NCI-H2029 treated with DMSO at 0.1 percent for 48 hours (cell line): ENCODE measurements around the gene SWI5.
"Not testable (repeated sequence)": the region's sequence is repeated elsewhere in the genome, so short reads cannot be mapped to it uniquely, and the experiment has no call there.

Source experiments
- DNase-seq: peaks from one replicate; lab custom pipeline; 2025; lab: John Stamatoyannopoulos, UW

SWI5 gene

DNA sequence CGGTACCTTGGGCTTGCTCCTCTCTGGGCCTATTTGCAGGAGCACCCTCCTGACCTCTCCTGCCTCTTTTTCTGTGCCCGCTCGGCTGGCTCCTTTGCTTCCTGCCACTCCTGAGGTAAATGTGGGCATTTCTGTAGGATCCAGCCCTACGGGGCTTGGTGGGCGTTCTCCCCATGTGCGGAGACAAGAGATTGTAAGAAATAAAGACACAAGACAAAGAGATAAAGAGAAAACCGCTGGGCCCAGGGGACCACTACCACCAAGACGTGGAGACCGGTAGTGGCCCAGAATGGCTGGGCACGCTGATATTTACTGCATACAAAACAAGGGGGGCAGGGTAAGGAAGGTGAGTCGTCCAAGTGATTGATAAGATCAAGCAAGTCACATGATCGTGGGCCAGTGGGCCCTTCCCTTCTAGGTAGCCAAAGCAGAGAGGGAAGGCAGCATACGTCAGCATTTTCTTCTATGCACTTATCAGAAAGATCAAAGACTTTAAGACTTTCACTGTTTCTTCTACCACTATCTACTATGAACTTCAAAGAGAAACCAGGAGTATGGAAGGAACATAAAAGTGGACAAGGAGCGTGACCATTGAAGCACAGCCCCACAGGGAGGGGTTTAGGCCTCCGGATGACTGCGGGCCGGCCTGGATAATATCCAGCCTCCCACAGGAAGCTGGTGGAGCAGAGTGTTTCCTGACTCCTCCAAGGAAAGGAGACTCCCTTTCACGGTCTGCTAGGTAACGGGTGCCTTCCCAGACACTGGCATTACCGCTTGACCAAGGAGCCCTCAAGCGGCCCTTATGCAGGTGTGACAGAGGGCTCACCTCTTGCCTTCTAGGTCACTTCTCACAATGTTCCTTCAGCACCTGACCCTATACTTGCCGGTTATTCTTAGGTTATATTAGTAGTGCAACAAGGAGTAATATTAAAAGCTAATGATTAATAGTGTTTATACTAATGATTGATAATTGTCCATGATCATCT, 3.3 kb downstream of the SWI5 start:
- not testable (repeated sequence) for DNase-seq

DNA sequence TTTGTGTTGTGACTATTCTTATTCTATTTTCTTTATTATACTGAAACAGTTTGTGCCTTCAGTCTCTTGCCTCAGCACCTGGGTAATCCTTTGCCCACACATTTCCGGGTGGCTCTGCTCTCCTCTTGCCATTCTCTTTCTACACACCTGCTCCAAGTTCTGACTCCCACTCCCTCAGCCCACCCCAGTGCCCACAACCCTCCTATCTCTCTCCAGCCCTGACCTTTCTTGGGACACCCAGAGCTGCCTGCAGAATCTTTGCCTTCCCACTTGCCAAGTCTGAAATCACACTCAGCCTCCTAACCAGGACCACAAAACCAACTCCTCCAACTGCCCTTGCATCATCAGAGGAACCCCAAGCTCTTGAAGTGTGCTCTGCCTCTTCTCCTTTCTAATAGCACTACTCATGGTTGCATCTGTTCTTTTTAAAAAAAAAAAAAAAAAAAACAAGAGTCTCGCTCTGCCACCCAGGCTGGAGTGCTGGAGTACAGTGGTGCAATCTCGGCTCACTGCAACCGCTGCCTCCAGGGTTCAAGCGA, 4.1 kb downstream of the SWI5 start:
- DNase-seq: no peak

DNA sequence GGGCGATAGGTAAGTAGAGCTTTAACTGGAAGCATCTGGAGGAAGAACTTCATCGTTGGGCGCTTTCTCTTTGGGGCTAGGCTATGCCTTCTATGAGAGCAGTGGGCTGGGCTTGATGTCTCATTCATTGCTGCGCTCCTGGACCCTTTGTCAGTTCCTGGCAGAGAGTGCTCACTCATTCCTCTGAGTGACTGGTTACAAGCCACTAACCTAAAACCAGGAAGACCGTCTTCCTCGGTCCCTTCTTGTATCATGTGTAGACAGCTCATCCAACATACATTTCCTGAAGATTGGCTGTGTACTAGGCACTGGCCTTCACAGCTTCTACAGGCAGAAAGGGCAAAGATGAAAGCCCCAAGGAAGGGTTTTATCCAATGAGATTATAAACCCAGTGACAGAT, 6.4 kb downstream of the SWI5 start:
- DNase-seq: no peak

DNA sequence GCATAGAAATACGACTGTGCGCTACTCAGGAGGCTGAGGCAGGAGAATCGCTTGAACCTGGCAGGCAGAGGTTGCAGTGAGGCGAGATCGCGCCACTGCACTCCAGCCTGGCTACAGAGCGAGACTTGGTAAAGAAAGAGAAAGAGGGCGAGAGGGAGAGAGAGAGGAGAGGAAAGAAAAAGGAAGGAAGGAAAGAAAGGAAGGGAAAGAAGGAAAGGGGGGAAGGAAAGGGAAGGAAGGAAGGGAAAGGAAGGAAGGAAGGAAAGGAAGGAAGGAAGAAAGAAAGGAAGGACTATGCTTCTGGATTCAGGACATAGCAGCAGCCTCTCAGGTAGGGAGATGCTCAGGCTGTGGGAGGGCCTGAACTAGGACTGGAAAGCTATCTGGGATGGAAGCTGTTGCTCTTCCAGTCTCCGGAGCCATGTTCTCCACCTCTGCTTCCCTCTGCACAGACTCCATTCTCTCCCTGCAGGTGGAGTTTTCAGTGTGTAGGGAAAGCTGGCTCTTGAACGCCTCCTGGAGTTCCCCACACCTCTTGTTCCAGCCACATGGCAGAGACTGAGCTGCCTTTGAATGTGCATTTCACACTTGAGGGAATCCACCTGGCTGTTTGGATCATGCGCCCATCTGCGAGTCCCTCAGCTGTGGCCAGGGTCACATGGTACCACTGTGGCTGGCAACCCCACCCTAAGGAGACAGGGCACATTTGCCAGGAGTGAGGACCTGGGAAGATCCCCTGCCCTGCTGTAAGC, 9.1 kb downstream of the SWI5 start:
- no peak for DNase-seq

DNA sequence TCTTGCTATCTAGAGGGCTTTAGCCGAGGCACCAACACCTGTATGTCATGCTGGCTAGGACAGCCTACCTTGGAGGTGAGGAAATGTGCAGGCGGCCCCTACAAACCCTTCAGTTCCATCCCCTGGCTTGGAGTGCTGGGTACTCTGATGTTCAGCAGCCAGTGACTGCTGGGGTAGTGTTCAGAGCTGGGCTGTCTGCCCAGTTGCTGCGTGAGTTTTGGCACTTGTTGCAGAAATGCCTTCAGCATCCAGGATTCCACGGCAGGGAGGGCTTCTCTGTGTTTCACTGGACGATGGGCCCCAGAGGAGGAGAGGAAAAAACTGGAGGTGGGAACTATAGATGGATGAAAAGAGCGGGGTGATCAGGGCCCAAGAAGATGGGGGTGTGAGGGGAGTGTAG, 10.4 kb downstream of the SWI5 start:
- peak; percentile 14 for DNase-seq

DNA sequence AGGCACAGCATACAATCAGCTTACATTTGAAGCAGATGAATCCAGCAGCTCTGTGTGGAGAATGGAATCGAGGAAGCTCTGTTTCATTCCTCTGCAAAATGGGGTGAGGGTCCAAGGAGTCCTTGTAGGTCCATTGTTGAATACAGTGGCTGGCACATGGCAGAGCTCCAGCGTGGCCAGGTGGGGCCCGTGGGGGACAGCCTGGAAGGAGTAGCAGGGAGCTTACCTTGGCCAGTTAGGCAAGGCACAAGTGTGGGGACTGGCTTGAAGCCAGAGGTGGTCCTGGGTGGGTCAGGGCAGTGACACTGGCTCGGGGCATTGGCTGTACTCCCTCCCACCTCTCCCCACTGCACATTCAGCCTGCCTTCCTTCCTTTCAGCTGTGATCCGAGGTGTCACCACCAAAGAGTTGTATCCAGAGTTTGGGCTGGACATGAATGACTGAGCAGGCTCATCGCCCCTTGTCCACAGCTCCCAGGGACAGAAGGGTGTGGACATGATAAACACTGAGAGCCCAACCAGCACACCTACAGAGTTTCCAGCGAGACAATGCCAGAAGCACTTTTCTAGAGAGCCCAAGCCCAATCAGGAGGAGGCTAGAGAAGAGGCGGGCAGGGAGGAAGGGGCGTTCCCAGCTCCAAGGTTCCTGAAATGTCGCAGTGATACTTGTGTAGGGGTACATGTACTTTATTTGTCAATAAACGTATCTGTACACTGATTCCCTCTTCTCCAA, 12.4 kb downstream of the SWI5 start:
- no peak for DNase-seq

DNA sequence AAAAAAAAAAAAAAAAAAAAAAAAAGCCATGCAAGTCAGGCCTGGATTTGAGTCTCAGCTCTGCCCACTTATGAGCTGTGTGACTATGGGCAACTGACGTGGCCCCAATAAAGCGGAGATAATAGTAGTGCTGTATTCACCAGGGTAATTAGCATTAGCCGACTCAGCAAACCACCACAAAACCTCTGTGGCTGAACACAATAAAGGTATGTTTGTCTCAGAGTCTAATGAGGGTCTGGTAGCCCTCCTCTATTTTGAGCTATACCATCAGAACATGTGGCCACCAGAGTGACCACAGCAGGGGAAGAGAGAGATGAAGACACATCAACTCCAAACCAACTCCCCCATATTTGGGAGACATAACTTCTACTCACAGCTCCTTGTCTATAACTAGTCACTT, 15.9 kb downstream of the SWI5 start:
- no peak for DNase-seq

DNA sequence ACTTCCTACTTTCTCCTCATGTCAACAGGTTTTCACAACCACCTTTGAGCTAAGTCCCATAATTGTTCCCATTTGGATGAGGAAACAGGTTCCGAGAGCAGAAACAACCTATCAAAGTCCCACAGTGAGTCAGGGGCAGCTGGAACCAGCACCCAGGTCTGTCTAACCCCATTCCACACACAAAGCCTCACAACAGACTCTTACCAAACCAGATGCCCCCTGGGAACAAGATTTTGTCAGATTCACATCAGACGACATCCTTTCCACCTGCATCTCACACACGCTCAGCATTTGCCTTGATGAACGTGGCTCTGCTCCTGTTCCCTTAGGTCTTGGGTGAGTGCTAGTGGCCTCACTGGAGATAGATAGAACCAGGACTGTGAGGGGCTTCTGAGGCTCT, 17.0 kb downstream of the SWI5 start:
- DNase-seq: no peak

DNA sequence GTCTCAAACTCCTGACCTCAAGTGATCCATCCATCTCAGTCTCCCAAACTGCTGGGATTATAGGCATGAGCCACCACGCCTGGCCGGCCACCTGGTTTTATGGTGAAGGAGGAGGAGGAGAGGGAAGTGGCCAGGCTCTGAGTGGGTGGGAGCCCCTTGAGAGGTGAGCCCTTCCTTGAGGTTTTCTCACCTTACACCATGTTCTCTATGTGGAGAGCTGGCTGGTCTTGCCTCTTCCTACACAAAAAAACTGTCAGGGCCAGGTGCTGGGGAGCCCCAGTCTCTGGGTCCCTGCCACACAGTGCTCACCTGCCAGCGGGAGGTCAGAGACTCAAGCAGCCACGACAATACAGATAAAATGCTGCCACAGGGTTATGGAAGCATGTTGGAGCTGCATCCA, 18.1 kb downstream of the SWI5 start:
- DNase-seq: no peak

DNA sequence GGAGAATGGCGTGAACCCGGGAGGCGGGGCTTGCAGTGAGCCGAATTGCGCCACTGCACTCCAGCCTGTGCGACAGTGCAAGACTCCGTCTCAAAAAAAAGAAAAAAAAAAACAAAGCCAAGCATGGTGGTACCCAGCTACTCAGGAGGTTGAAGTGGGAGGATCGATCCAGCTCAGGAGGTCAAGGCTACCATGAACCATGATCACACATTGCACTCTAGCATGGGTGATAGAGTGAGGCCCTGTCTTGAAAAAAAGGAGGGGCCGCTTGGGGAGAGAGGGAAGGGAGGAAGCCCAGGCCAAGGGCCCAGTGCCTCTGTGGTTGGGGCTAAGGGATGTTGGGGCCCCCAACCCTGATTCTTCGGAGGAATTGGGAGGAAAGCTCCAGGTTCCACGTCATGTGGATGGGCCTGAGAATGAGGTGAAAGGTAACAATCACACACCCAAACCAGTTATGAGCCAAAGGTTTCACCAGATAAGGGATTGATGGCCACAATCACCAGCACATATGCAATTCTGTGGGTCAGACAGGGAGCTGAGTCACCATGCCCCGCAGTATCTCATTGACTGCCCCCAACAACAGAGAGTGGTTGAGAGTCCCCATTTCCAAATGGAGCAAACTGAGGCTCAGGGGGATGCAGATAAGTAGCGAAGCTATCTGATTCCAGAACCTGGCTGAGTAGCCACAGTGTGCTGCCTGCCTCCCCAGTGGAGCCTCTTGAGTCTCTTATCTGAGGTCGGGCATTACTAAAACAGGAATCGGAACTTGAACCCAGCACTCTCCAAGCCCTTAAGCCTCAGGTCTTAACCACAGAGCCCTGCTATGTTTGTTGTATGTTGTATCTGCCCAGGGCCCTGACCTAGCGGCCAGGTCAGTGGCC, 20.5 kb downstream of the SWI5 start:
- DNase-seq: no peak

DNA sequence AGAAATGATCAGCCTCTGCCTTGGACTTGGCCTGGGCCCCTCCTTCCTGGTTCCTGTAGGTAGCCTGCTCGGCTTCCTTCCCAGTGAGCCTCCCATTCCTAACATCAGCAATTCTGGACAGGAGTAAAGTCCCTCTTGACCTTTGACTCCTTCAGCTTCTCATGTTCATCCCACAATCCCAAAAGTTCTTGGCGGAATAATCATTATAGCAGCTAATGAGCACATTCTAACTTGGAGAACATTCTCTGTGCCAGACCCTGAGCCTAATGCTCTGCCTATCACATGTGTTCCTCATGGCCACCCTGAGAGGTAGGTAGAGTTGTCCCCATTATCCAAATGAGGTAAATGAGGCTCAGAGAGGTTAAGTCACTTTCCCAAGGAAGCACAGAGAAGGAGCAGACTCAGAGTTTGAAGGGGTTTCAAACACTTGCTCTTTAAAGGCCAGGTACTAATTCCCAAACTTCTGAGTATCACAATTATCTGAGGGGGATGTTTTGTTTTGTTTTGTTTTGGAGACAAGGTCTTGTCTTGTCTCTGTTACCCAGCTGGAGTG, 21.2 kb downstream of the SWI5 start:
- DNase-seq: no peak

DNA sequence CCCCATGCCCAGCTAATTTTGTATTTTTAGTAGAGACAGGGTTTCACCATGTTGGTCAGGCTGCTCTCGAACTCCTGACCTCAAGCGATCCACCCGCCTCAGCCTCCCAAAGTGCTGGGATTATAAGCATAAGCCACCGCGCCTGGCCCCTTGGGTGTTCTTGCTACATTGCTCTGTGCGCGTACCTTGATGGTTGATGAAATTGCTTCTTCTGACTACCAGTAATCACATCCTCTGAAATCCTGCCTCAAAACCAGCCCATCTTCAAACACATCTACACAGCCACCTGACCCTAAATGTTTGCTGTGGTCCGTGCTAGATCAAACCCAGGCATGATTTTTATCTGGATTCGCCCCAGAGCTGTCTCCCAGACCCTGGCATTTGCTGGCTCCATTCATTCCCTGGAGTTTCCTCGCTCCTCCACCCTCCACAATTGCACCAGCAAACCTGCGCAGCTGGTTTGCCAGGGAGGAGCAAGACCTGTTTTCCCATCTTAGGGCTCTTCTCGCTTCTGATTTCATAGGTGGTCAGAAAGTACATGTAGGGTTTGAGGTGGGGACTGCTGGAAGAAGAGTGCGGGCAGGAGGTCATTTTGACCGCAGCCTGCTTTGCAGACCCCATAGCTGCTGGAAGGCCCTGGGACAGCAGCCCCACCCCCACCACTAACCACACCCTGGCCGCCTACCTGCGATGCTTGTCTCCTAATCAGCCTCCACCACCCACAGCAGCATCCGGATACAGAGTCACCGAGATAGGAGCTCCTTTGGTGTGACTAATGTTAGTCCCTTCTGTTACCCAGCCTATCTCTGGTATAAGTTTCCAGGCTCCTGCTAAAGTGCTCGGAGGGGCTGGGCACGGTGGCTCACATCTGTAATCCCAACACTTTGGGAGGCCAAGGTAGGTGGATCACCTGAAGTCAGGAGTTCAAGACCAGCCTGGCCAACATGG, 22.7 kb downstream of the SWI5 start:
- DNase-seq: no peak

DNA sequence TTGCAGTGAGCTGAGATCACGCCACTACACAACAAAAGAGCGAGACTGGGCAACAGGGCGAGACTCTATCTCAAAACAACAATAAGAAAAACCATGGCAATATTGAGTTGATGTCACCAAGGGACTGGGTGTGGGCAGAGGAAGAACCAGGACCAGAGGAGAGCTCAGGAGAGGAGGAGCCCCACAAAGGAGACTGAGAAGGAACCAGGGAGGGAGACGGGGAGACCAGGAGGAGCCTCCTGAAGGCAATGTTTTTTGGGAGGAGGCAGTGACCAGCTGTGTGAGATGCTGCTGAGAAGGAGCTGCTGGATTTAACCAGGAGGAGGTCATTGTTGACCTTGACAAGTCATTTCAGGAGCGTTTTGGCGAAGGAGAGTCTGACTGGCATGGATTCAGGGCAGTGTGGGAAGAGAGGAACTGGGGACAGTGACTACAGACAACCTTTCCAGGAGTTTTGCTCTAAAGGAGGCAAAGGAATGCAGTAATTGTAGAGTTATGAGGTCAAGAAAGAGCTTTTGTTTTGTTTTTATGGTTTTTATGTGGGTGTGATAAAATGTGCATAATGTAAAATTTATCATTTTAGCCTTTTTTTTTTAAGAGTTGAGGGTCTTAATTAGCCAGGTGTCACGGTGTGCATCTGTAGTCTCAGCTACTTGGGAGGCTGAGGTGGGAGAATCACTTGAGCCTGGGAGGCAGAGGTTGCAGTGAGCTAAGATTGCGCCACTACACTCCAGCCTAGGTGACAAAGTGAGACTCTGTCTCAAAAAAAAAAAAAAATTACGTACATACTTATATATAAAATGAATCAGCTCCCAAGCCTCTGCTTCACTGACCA, 28.3 kb downstream of the SWI5 start:
- DNase-seq: no peak

DNA sequence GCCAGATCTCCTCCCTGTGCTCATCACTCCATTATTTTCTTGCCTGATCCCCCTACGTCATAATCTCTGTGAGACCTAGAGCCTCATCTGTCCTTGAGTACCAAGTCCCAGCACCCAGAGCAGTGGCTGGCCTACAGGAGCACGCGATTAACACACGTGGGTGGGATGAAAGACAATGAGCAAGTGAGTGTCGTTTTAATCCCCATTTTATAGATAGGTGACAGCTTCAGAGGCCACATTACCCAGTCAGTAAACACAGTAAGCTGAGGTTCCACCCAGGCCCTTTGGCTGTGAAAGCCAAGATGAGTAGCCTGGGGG, 28.9 kb downstream of the SWI5 start:
- no peak for DNase-seq

DNA sequence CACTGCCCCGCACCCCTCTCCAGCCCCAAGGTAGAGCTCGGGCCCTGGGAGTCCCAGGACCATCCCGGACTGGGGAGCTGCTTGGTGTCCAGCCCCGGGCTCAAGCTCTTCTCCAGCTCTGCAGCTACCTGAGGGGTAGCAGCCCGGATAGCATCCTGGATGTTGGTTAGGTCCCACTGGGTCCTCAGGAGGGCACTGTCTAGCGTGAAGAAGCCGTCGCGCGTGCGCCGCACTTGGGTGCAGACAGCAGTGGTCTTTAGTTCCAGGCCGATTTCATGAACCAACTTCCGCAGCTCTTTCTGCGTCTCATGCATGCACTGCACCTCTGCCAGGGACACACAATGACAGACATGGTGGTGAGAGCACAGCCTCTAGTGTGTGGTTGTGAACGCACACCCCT, 33.5 kb downstream of the SWI5 start:
- DNase-seq: no peak

DNA sequence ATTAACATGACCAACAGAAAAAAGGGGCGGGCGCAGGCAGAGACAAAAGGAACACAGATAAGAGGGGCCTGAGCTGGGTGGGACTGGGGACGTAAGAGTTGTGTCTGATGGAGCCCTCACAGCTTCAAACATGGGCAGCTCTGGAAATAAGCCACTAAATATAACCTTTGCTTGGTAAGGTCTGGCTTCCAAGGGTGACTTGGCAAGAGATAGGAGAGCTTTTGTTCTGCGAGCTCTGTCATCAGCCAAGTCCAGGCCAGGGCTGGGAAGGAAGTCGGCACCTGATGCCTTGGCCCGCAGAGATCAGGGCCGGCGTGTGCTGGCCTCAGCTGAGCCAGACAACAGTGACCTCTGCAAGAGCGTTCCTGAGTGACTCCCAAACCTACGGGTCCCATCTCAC, 34.4 kb downstream of the SWI5 start:
- DNase-seq: no peak

DNA sequence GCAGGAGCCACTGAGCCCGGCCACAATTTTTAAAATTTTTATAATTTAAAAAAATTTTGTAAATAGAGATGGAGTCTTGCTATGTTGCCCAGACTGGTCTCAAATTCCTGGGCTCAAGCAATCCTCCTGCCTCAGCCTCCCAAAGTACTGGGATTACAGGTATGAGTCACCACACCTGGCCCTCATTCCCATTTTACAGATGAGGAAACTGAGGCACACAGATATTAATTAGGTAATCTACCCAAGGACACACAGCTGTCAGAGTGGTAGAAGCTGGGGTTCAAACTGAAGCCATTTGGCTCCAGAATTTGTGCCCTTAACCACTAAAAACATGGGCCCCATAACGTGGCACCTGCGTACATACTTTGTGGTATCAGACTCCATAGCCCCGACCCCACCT, 38.6 kb downstream of the SWI5 start:
- DNase-seq: no peak

DNA sequence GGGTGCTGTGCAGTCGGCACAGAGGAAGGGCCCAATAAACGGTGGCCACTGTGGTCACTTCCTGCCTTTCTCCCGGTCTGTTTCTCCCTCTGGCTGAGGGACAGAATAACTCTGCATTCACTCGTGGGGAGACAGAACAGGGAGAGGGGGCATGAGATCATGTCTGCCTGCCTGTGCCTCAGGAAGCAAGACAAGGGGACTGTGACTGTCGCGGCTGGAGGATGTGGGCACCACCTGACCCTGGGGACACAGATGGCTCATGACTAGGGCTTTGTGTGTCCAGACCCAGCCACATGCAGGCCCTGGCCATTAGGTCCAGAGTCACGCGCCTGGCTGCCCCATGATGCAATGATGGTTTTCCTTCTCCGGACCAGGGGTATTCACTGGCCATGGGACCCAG, 40.3 kb downstream of the SWI5 start:
- no peak for DNase-seq

DNA sequence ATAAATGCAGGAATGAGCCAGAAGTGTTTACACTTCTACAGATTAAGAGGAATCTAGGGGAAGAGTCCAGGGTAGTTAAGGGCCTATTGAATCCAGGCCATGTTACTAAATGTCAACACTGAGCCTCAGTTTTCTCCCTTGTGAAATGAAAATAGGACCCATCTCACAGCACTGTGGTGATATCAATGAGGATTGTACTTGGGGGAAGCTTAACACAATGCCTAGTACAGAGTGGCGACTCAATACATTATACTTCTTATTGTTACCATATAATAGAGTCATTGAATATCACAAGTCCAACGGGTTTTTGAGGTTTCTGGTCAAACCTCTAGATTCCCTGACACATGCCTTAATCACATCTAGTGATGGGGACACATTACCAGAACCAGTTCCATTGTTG, 41.6 kb downstream of the SWI5 start:
- DNase-seq: no peak
